HFF-Myc (cell line): ENCODE data around the gene WHRN.
A peak's percentile ranks its signal among the peaks of the same experiment; 100 is the strongest.

ENCODE experiments used
- DNase-seq: peaks from one replicate; pipeline ENCODE4 v3.0.0-alpha.2; 2011; ENCODE audit warnings: low read depth; ENCODE audit errors: extremely low read depth
- H3K4me3 ChIP-seq: replicated peaks from 2 replicates; pipeline ENCODE4 v1.5.1; 2011; ENCODE audit warnings: low read depth, mild to moderate bottlenecking, control low read depth, low read length
- TF ChIP-seq, protein P1 (sequence below): IDR thresholded peaks from 2 replicates; pipeline ENCODE4 v1.5.1; 2012; ENCODE audit warnings: mild to moderate bottlenecking, low read depth, low read length, control low read depth; ENCODE audit errors: missing control alignments

WHRN gene

DNA sequence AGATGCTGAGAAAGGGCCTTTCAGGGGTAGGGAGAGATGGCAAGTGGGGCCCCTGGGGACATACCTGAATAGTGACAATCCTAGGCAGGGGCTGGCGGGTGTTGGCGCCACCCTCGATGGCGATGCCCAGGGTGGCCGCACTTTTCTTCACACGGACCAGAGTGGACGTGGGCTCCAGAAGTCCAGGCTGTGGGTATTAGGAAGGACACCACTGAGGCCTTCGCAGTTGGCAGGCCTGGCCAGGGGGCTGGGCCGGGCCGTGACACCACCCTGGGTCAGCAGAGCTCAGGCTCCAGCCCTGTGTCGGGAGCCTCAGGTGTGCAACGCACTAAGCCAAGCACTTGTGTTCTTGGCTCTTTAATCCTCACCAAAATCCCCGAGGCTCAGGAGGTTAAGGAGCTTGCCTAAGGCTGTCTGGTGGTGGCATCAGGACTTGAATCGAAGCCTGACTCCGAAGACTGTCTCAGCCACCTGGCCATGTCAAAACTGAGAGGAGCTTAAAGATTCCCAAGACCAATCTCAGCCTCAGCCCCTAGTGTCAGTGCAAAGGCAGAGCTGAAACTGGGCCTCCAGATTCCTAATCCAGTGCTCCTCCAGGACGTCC is 102.0 kb downstream of the WHRN start:
- TF ChIP-seq, protein P1, sequence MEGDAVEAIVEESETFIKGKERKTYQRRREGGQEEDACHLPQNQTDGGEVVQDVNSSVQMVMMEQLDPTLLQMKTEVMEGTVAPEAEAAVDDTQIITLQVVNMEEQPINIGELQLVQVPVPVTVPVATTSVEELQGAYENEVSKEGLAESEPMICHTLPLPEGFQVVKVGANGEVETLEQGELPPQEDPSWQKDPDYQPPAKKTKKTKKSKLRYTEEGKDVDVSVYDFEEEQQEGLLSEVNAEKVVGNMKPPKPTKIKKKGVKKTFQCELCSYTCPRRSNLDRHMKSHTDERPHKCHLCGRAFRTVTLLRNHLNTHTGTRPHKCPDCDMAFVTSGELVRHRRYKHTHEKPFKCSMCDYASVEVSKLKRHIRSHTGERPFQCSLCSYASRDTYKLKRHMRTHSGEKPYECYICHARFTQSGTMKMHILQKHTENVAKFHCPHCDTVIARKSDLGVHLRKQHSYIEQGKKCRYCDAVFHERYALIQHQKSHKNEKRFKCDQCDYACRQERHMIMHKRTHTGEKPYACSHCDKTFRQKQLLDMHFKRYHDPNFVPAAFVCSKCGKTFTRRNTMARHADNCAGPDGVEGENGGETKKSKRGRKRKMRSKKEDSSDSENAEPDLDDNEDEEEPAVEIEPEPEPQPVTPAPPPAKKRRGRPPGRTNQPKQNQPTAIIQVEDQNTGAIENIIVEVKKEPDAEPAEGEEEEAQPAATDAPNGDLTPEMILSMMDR, result no peak
- no peak for DNase-seq

DNA sequence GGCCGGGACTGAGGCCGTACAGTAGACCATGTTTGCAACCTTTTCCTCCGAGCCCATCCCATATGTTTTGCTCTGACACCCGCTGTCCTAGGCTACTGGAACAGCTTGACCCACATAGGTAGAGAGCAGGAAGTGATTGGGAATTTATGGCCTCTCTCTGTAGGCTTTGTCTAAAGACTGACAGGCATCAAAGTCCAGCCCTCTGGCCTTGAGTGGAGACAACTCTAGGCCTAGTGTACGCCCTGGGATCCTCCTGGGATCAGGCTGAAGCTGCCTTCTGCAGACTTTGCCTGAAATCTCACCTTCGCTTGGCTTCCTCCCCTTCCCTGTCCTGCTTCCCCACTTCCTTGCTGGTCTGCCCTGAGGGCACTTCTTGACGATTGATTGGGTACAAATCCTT is 103.9 kb downstream of the WHRN start:
- TF ChIP-seq, protein P1, result no peak
- DNase-seq, result no peak

More for the DNA sequence above, 102.0 kb downstream of the WHRN start:
- no peak overlapping the region for H3K4me3 ChIP-seq

DNA sequence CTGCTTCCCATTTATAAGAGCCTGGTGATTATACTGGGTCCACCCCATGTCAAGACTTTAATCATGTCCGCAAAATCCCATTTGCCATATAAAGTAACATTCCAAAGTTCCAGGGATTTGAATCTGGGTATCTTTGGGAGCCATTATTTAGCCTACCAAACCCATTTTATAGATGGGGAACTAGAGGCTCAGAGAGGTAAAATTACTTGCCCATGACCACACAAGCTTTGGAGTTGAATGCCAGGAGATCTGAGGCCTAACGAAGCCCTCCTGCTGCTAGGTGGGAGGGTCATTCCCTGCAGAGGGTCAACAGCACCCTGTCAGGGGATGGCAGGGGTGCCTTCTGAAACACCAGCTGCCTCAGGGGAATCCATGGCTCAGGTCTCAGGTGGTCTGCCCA is 104.5 kb downstream of the WHRN start:
- no peak for DNase-seq
- TF ChIP-seq, protein P1, result no peak
- H3K4me3 ChIP-seq, result no peak overlapping the region

More for the DNA sequence above, 103.9 kb downstream of the WHRN start:
- H3K4me3 ChIP-seq, result no peak overlapping the region

DNA sequence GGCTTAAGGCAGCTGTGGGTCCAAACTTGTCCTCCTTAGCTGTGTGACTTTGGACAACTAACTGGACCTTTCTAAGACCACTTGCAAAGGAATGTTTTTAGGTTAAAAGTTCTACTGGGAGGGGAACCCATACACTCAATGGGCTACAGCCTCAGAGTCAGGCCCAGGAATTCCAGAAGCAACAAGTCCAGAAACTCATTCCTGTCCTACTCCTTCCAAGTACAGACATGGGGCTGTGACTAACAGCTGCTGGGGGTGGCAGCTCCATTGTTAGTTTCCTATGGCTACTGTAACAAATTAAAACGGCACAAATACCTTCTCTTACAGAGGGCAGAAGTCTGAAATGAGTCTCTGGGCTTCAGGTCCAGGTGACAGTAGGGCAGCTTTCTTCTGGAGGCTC is 105.1 kb downstream of the WHRN start:
- H3K4me3 ChIP-seq, result no peak overlapping the region
- TF ChIP-seq, protein P1, result no peak
- no peak for DNase-seq

DNA sequence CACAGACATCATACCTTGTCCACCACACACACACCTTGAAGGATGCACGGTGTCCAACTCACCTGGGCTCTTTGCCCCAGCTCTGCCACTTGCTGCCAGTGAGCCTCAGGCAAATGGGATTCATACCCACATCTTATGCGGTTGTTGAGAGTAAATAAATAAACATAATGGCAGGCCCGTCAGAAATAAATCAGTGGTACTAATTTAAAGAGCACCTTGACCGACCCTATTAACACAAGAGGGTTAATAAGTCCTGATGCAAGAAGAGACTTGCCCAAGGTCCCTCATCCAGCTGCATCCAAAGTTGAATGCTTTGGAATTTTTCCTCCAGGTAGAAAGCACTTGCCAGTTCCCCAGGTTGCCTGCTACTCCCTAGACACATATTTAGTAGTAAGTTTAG is 105.9 kb downstream of the WHRN start:
- H3K4me3 ChIP-seq, result no peak overlapping the region
- TF ChIP-seq, protein P1, result no peak
- DNase-seq, result no peak

DNA sequence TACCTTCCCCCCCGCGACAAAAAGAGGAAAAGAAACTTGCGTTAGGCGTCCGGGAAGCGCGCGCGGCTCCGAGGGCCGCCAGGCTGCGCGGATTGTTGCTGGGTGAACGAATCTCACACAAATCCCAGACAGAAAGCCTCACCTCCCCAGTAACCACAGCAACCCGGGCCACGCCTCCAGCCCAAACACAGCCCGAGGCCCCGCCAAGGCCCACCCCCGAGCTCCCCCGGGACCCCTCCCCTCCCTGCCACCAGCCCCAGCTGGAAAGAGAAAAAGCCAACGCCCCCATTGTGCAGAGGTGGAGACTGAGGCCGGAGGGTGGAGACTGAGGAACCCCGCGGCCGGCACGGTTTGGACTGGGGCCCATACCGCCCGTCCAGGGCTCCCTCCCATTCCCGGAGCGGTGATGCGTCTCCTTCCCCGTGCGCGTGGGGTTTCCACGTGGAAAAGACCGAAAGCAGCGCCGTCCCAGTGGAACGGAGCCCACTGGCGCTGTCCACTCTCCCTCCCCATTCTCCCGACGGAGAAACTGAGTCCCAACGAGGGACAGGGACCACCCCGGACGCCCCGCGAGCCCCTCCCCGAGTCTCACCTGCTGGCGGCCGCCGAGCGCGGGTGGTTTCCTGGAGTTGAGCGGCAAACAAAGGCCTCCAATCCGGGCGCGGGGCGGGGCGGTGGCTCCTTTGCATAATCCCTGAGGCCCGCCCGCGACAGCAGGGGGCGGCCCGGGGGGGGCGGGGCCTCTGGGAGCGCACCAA is 107.2 kb downstream of the WHRN start:
- TF ChIP-seq, protein P1, result no peak
- H3K4me3 ChIP-seq, result peak overlapping the region; percentile 62
- DNase-seq, result no peak
